ENCODE measurements around the gene WDR43. TPM values are rescaled to one million over a fixed set of nuclear protein-coding genes. Genes with fewer than 3 reads are reported as not detected.

Gene WDR43
- polyA plus RNA-seq, 1 of the 3 experiments (the other 2 are of a cell fraction): 35.1 TPM

DNA sequence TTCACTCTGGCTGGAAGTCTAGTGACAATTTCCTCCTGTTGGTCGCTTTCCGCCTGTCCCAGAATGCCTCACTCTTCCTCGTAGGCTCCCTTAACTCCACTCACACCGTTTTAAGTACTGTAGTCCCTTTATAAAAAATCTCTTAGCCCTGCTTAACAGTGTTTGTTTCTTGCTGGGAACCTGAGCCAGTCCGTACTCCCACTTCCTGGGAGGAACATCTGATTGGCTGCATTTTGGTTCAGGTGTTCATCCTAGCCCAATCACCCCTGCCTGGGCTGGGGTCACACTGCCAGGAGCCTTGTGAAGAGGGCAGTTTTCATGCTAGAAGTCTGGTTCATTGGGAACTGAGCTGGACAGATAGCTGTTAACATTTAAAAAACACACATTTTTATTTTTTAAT lies 61.0 kb downstream of the WDR43 start (continued):
- TF ChIP-seq, protein P1, sequence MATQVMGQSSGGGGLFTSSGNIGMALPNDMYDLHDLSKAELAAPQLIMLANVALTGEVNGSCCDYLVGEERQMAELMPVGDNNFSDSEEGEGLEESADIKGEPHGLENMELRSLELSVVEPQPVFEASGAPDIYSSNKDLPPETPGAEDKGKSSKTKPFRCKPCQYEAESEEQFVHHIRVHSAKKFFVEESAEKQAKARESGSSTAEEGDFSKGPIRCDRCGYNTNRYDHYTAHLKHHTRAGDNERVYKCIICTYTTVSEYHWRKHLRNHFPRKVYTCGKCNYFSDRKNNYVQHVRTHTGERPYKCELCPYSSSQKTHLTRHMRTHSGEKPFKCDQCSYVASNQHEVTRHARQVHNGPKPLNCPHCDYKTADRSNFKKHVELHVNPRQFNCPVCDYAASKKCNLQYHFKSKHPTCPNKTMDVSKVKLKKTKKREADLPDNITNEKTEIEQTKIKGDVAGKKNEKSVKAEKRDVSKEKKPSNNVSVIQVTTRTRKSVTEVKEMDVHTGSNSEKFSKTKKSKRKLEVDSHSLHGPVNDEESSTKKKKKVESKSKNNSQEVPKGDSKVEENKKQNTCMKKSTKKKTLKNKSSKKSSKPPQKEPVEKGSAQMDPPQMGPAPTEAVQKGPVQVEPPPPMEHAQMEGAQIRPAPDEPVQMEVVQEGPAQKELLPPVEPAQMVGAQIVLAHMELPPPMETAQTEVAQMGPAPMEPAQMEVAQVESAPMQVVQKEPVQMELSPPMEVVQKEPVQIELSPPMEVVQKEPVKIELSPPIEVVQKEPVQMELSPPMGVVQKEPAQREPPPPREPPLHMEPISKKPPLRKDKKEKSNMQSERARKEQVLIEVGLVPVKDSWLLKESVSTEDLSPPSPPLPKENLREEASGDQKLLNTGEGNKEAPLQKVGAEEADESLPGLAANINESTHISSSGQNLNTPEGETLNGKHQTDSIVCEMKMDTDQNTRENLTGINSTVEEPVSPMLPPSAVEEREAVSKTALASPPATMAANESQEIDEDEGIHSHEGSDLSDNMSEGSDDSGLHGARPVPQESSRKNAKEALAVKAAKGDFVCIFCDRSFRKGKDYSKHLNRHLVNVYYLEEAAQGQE (IDR thresholded peaks at IDR 0.05; ENCODE audit: low read depth, low read length): no peak
- no peak for TF ChIP-seq MAX (IDR thresholded peaks at IDR 0.05; ENCODE audit: low read depth)
- no peak for TF ChIP-seq MEF2A (IDR thresholded peaks at IDR 0.05; ENCODE audit: borderline replicate concordance, low read depth)
- TF ChIP-seq ZBTB33 (IDR thresholded peaks at IDR 0.05; ENCODE audit: borderline replicate concordance, low read depth): no peak

GRCh38 chr2:28956415-28956826 lies 62.0 kb downstream of the WDR43 start:
- 40% methylated on average over 9 of the region's 11 CpGs for WGBS (ENCODE audit: low lambda C conversion rate)
- Histone ChIP-seq H3K9me2 (no peaks in the 10 kb centered on the region), H3K36me3 (replicated peaks in 1 of 2; ENCODE audit: control insufficient read depth in 1 of 2, insufficient read depth in 2 of 2, low read length in 1 of 2) (no peaks in the 10 kb centered on the region), H3K9me3 (no peaks in the 10 kb centered on the region), H3K79me2 (ENCODE audit: insufficient read depth) (no peaks in the 10 kb centered on the region), H2AFZ (ENCODE audit: low read depth) (peak overlapping the region; percentile 27; the same call in 1 of the 2 replicates), H3K4me1 (ENCODE audit: control insufficient read depth in 1 of 2, insufficient read depth in 2 of 2, low read depth in 1 of 2, low read length in 1 of 2) (peaks cover 0 to 13% of the 10 kb centered on the region in 2 experiments; a peak in 2 of 4 replicates), H3K4me3 (ENCODE audit: low read depth in 2 of 2, low read length in 1 of 2) (peak overlapping the region; percentile 34 to 49), H3K27me3 (ENCODE audit: insufficient read depth) (no peaks in the 10 kb centered on the region), H3K9ac (no peak overlapping the region), H3K4me2 (peak overlapping the region; percentile 51), H3K27ac (ENCODE audit: low read depth in 2 of 2, low read length in 1 of 2) (no peak overlapping the region), H4K20me1 (ENCODE audit: insufficient read depth) (no peaks in the 10 kb centered on the region), H3F3A (replicated peaks; ENCODE audit: insufficient read depth) (peaks cover 4% of the 10 kb centered on the region)
- TF ChIP-seq, protein P2, sequence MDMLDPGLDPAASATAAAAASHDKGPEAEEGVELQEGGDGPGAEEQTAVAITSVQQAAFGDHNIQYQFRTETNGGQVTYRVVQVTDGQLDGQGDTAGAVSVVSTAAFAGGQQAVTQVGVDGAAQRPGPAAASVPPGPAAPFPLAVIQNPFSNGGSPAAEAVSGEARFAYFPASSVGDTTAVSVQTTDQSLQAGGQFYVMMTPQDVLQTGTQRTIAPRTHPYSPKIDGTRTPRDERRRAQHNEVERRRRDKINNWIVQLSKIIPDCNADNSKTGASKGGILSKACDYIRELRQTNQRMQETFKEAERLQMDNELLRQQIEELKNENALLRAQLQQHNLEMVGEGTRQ (IDR thresholded peaks at IDR 0.05; ENCODE audit: borderline replicate concordance, low read depth, low read length): peak; percentile 51; the same call in 1 of the 2 replicates
- TF ChIP-seq RAD21 (IDR thresholded peaks at IDR 0.05; ENCODE audit: low read length): 0 out of 2 replicates have a peak, but pooled peaks have one; percentile 5
- TF ChIP-seq NFIC (IDR thresholded peaks at IDR 0.05; ENCODE audit: borderline replicate concordance): no peak
- TF ChIP-seq USF1 (IDR thresholded peaks at IDR 0.05; ENCODE audit: borderline replicate concordance, low read depth): peak; percentile 80
- TF ChIP-seq FOSL2 (IDR thresholded peaks at IDR 0.05; ENCODE audit: borderline replicate concordance, low read depth): no peak
- TF ChIP-seq MEF2A (IDR thresholded peaks at IDR 0.05; ENCODE audit: borderline replicate concordance, low read depth): no peak
- CTCF ChIA-PET: interaction anchor here (0.6 to 1.7 kb wide), 23 partner anchors 14 to 1134 kb away, joined by 3 to 9 read pairs (median 3); no protein-coding TSS in a partner anchor
- peak; percentile 61 for DNase-seq
- POLR2A ChIA-PET: no interaction called here
